T47D (cell line): ENCODE measurements around the gene DNA2.

Experiments
- DNase-seq, 2 experiments: peaks; one replicate each; pipeline versions ENCODE4 v3.0.0 to v3.0.0-alpha.2; 2011 to 2012; ENCODE audit warnings: low read depth in 1 of 2, low spot score in 1 of 2
- JUND ChIP-seq: IDR thresholded peaks from 2 replicates; pipeline ENCODE4 v1.6.1; 2012; ENCODE audit warnings: low read depth
- in situ Hi-C: cut with HindIII; loops from 2 replicates; pipeline ENCODE4 v1.10.0; 2016; ENCODE audit warnings: low sequenced_read_pairs, low pct_unique_long_range_greater_than_20kb

DNA2 gene

GRCh38 chr10:68371604-68372003 is 100.2 kb downstream of the DNA2 start:
- in situ Hi-C loops = no loop called here
- TF ChIP-seq JUND = no peak
- no peak for DNase-seq

- in situ Hi-C loops = no loop called here
- no peak for DNase-seq
- no peak for TF ChIP-seq JUND
Observed at GRCh38 chr10:68367121-68367520, 104.7 kb downstream of the DNA2 start.

- in situ Hi-C loops = no loop called here
- DNase-seq = no peak
- TF ChIP-seq JUND = no peak
Observed at GRCh38 chr10:68366600-68366999, 105.2 kb downstream of the DNA2 start.

DNA sequence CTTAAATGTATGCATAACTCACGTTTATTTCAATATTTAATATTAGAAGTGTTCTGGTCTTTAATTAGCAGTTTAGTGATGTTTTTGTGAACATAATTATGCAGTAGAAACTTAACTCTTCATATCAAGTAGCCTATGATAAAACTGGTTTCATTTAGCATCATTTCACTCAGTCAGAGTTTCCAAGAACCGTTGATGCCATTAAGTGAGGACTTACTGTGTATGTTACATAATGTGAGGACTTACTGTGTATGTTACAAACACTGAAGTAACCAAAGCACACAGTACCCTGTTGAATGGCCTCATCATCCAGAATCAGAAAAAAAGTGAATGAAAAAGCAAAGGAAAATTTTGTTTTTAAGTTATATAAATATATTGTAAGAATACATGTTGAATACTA is 106.2 kb downstream of the DNA2 start:
- TF ChIP-seq JUND = no peak
- DNase-seq = no peak
- in situ Hi-C loops = no loop called here

GRCh38 chr10:68364101-68364886 is 107.5 kb downstream of the DNA2 start:
- TF ChIP-seq JUND = no peak
- in situ Hi-C loops = no loop called here
- DNase-seq = no peak
